H1 (cell line): ENCODE results near the gene MYO1D. TPM values are rescaled to one million over a fixed set of nuclear protein-coding genes. Genes with fewer than 3 reads are reported as not detected.

Experiments
- CTCF ChIA-PET: fragments of 300-600 bp; sonication (Branson Sonifier 250); formaldehyde crosslinking; loops from one replicate; lab custom pipeline; 2021; ENCODE audit not compliant: partially characterized antibody; lab: Charles Lee
- POLR2A ChIA-PET: fragments of 300-600 bp; sonication (Branson Sonifier 250); formaldehyde crosslinking; loops from one replicate; lab custom pipeline; 2021; ENCODE audit warnings: inconsistent platforms; ENCODE audit not compliant: partially characterized antibody; lab: Charles Lee
- DNase-seq, 2 experiments: peaks; one replicate each; pipeline versions ENCODE4 v3.0.0 to v3.0.0-alpha.2; 2010 to 2022; ENCODE audit warnings: low spot score in 2 of 2, low read depth in 1 of 2, mixed read lengths in 1 of 2
- FAIRE-seq: peaks from 2 replicates; lab custom pipeline; 2011; peaks lifted over from hg19 to GRCh38; lab: Jason Lieb, UNC
- H2AFZ ChIP-seq: 2 replicates; pipeline ENCODE4 v1.8.1; 2012; ENCODE audit warnings: low read length, inconsistent platforms
- H2AK5ac ChIP-seq: 2 replicates; pipeline ENCODE4 v1.6.1; 2013; ENCODE audit warnings: low read depth, low read length
- H2BK120ac ChIP-seq: replicated peaks from 2 replicates; pipeline ENCODE3; 2013; ENCODE audit warnings: low read depth, low read length, inconsistent platforms
- H2BK12ac ChIP-seq: 2 replicates; pipeline ENCODE4 v1.6.1; 2013; ENCODE audit warnings: low read depth, low read length
- H2BK15ac ChIP-seq: 2 replicates; pipeline ENCODE4 v1.6.1; 2013; ENCODE audit warnings: low read length
- H2BK20ac ChIP-seq: 2 replicates; pipeline ENCODE4 v1.6.1; 2013; ENCODE audit warnings: low read length
- H2BK5ac ChIP-seq: 2 replicates; pipeline ENCODE4 v1.6.1; 2013; ENCODE audit warnings: low read depth, low read length
- H3K14ac ChIP-seq: 2 replicates; pipeline ENCODE4 v1.6.1; 2013; ENCODE audit warnings: inconsistent platforms; ENCODE audit not compliant: insufficient read length
- H3K18ac ChIP-seq: 2 replicates; pipeline ENCODE4 v1.6.1; 2013; ENCODE audit warnings: low read length; ENCODE audit errors: extremely low read depth
- H3K23ac ChIP-seq: 2 replicates; pipeline ENCODE4 v1.6.1; 2013; ENCODE audit warnings: inconsistent platforms; ENCODE audit not compliant: insufficient read length
- H3K23me2 ChIP-seq: 2 replicates; pipeline ENCODE4 v1.6.1; 2013; ENCODE audit warnings: low read depth, low read length
- H3K27ac ChIP-seq: 2 replicates; pipeline ENCODE4 v1.6.1; 2011; ENCODE audit warnings: low read depth, low read length, inconsistent platforms
- H3K27me3 ChIP-seq, 4 experiments: replicated peaks in 1 of 4; 1 replicate in 1 of 4; 2 replicates in 3 of 4; pipeline versions ENCODE4 v1.6.1 to v1.8.1; 2011 to 2013; ENCODE audit warnings: low read length in 3 of 4, mild to moderate bottlenecking in 3 of 4, inconsistent platforms in 2 of 4, mixed read lengths in 2 of 4, moderate library complexity in 1 of 4; ENCODE audit not compliant: control insufficient read depth in 3 of 4, insufficient read depth in 3 of 4; ENCODE audit errors: extremely low read depth in 1 of 4
- H3K36me3 ChIP-seq, 4 experiments: 2 replicates each; pipeline versions ENCODE4 v1.6.1 to v1.8.1; 2011 to 2013; ENCODE audit warnings: mild to moderate bottlenecking in 4 of 4, low read length in 3 of 4, moderate library complexity in 2 of 4, control low read depth in 1 of 4, inconsistent platforms in 1 of 4; ENCODE audit not compliant: insufficient read depth in 4 of 4, control insufficient read depth in 2 of 4
- H3K4ac ChIP-seq: replicated peaks from 2 replicates; pipeline ENCODE3; 2013; ENCODE audit warnings: low read length, low read depth, mixed read lengths, inconsistent platforms; ENCODE audit not compliant: insufficient read length
- H3K4me1 ChIP-seq, 4 experiments: replicated peaks in 1 of 4; 1 replicate in 1 of 4; 2 replicates in 3 of 4; pipeline versions ENCODE4 v1.6.1 to v1.8.1; 2011 to 2013; ENCODE audit warnings: low read length in 3 of 4, inconsistent platforms in 2 of 4, mixed read lengths in 1 of 4; ENCODE audit not compliant: insufficient read depth in 4 of 4, control insufficient read depth in 3 of 4
- H3K4me2 ChIP-seq, 2 experiments: 2 replicates each; pipeline versions ENCODE4 v1.6.1 to v1.8.1; 2011 to 2013; ENCODE audit warnings: low read depth in 2 of 2, low read length in 2 of 2, control low read depth in 1 of 2, inconsistent platforms in 1 of 2, mild to moderate bottlenecking in 1 of 2; ENCODE audit not compliant: insufficient read depth in 1 of 2
- H3K4me3 ChIP-seq, 4 experiments: fragments of 200-600, 300-600 bp in 1 of 4; sonication (generic), shearing (Covaris generic), sonication (Bioruptor Twin) in 1 of 4; 2 replicates each; pipeline versions ENCODE4 v1.5.1 to v1.8.1; 2011 to 2016; ENCODE audit warnings: low read length in 4 of 4, low read depth in 3 of 4, control low read depth in 2 of 4, inconsistent platforms in 2 of 4, mild to moderate bottlenecking in 2 of 4, mixed read lengths in 1 of 4, moderate library complexity in 1 of 4; ENCODE audit not compliant: insufficient read depth in 2 of 4; ENCODE audit errors: extremely low read depth in 1 of 4
- H3K56ac ChIP-seq: replicated peaks from 2 replicates; pipeline ENCODE3; 2013; ENCODE audit warnings: low read depth, mild to moderate bottlenecking, mixed read lengths, low read length, inconsistent platforms; ENCODE audit not compliant: insufficient read length
- H3K79me1 ChIP-seq: 2 replicates; pipeline ENCODE4 v1.6.1; 2013; ENCODE audit warnings: low read depth, low read length, control low read depth
- H3K79me2 ChIP-seq, 2 experiments: 2 replicates each; pipeline versions ENCODE4 v1.6.1 to v1.8.1; 2012 to 2013; ENCODE audit warnings: low read length in 2 of 2, mild to moderate bottlenecking in 2 of 2, inconsistent platforms in 1 of 2; ENCODE audit not compliant: insufficient read depth in 2 of 2, control insufficient read depth in 1 of 2
- H3K9ac ChIP-seq, 4 experiments: replicated peaks in 1 of 4; 1 replicate in 1 of 4; 2 replicates in 3 of 4; pipeline versions ENCODE4 v1.6.1 to v1.8.1; 2011 to 2013; ENCODE audit warnings: low read depth in 3 of 4, low read length in 3 of 4, control low read depth in 2 of 4, mild to moderate bottlenecking in 2 of 4, moderate library complexity in 2 of 4, inconsistent platforms in 1 of 4; ENCODE audit errors: extremely low read depth in 1 of 4
- H3K9me3 ChIP-seq, 2 experiments: 2 replicates each; pipeline versions ENCODE4 v1.6.1 to v1.8.1; 2012 to 2013; ENCODE audit warnings: mild to moderate bottlenecking in 2 of 2, moderate library complexity in 2 of 2, control low read depth in 1 of 2, inconsistent platforms in 1 of 2, low read depth in 1 of 2, low read length in 1 of 2, mixed read lengths in 1 of 2; ENCODE audit not compliant: insufficient read depth in 2 of 2
- H4K20me1 ChIP-seq, 2 experiments: replicated peaks in 1 of 2; 2 replicates each; pipeline versions ENCODE3 to v1.8.1; 2011 to 2013; ENCODE audit warnings: inconsistent platforms in 2 of 2, low read length in 2 of 2, mild to moderate bottlenecking in 1 of 2; ENCODE audit not compliant: insufficient read depth in 2 of 2, control insufficient read depth in 1 of 2
- H4K5ac ChIP-seq: 2 replicates; pipeline ENCODE4 v1.6.1; 2013; ENCODE audit warnings: low read length, low read depth, mixed read lengths, inconsistent platforms; ENCODE audit not compliant: insufficient read length
- H4K8ac ChIP-seq: 2 replicates; pipeline ENCODE4 v1.8.0; 2013; ENCODE audit warnings: mild to moderate bottlenecking, moderate library complexity, low read length, inconsistent platforms; ENCODE audit not compliant: insufficient read depth; ENCODE audit errors: extremely low read depth
- H4K91ac ChIP-seq: replicated peaks from 2 replicates; pipeline ENCODE3; 2013; ENCODE audit warnings: low read length, mixed read lengths, inconsistent platforms; ENCODE audit not compliant: insufficient read length
- BRCA1 ChIP-seq: IDR thresholded peaks from 2 replicates; pipeline ENCODE4 v1.6.1; 2012; ENCODE audit warnings: low read depth, low read length, improper control_type of control experiment
- HDAC2 ChIP-seq, 2 experiments: fragments of 300-600 bp in 1 of 2; sonication (generic) in 1 of 2; IDR thresholded peaks; 2 replicates each; pipeline ENCODE4 v1.6.1; 2011 to 2012; ENCODE audit warnings: low read depth in 2 of 2, low read length in 2 of 2, mild to moderate bottlenecking in 2 of 2, moderate library complexity in 2 of 2, borderline replicate concordance in 1 of 2, inconsistent platforms in 1 of 2
- RAD21 ChIP-seq, 2 experiments: IDR thresholded peaks in 1 of 2; conservative IDR thresholded peaks in 1 of 2; 2 replicates each; pipeline ENCODE4 v1.6.1; 2011; ENCODE audit warnings: low read depth in 2 of 2, low read length in 2 of 2, improper control_type of control experiment in 1 of 2, inconsistent platforms in 1 of 2, mild to moderate bottlenecking in 1 of 2, moderate library complexity in 1 of 2
- TCF12 ChIP-seq: IDR thresholded peaks from 2 replicates; pipeline ENCODE4 v1.6.1; 2011; ENCODE audit warnings: low read depth, mild to moderate bottlenecking, low read length
- WGBS, 2 experiments: shearing (Covaris generic) in 1 of 2; methylation state at CpG; one replicate each; pipeline versions ENCODE4 v1.1.6 to v1.1.7; 2013 to 2015; ENCODE audit warnings: low lambda C conversion rate in 2 of 2, mixed read lengths in 2 of 2, inconsistent platforms in 1 of 2, low coverage in 1 of 2, missing lambda C conversion rate in 1 of 2; ENCODE audit not compliant: insufficient replicate concordance in 2 of 2, insufficient coverage in 1 of 2, insufficient read length in 1 of 2; ENCODE audit errors: extremely low coverage in 1 of 2, missing lambda C conversion rate in 1 of 2; 5-methylcytosine and 5-hydroxymethylcytosine counted together
- polyA plus RNA-seq, 7 experiments: library from polyadenylated mRNA; depleted of rRNA in 3 of 7; stranded (reverse) in 5 of 7; unstranded in 2 of 7; fragments of >200 nt in 5 of 7; fragments of 200-250 nt in 2 of 7; gene quantifications; 1 replicate in 5 of 7; 2 replicates in 1 of 7; 4 replicates in 1 of 7; pipeline versions ENCODE4 v1.2.1 to v1.2.3, GENCODE V29; 2011 to 2013; ENCODE audit warnings: missing spikeins in 2 of 7, mixed read lengths in 2 of 7
- total RNA-seq: library from RNA; stranded (reverse); fragmentation: NEBNext Ultra II Directional; extraction: Animal tissue kit (Norgen Biotek cat#: 25700); gene quantifications from 2 replicates; pipeline ENCODE4 v1.2.1, GENCODE V29; 2021

Gene MYO1D
- total and polyA plus RNA-seq, 2 of the 8 experiments (the other 6 are each of a cell fraction or from before 2014, with no cell fraction given): 6.5 to 25.4 TPM

- H2BK15ac ChIP-seq: no peak overlapping the region
- H4K8ac ChIP-seq: no peak overlapping the region
- no peak overlapping the region for H3K14ac ChIP-seq
- H3K36me3 ChIP-seq: no peaks in the 10 kb centered on the region; a peak in 2 of 8 replicates
- H3K4ac ChIP-seq: no peak overlapping the region
- no peak overlapping the region for H4K5ac ChIP-seq
- ChIA-PET POLR2A (no interaction called here), CTCF (interaction anchor here (1.2 kb wide), 1 partner anchor 146 kb away, joined by 3 read pairs; no protein-coding TSS in a partner anchor)
- no peaks in the 10 kb centered on the region for H3K4me1 ChIP-seq
- H2BK5ac ChIP-seq: no peak overlapping the region
- no peak overlapping the region for H3K4me2 ChIP-seq
- no peak overlapping the region for H2BK12ac ChIP-seq
- no peak overlapping the region for H3K56ac ChIP-seq
- H2AK5ac ChIP-seq: no peak overlapping the region
- TF ChIP-seq HDAC2 (IDR thresholded peaks at IDR 0.05; ENCODE audit: borderline replicate concordance in 1 of 2, low read depth in 2 of 2, low read length in 2 of 2) (no peak), RAD21 (IDR thresholded peaks at IDR 0.05 in 1 of 2, conservative IDR thresholded peaks at IDR 0.05 in 1 of 2; ENCODE audit: low read depth in 2 of 2, low read length in 2 of 2) (no peak), TCF12 (no peak), BRCA1 (no peak)
- no peaks in the 10 kb centered on the region; the same call in 1 of the 2 replicates for H3K23me2 ChIP-seq
- no peaks in the 10 kb centered on the region for H3K79me1 ChIP-seq
- H4K20me1 ChIP-seq: no peaks in the 10 kb centered on the region
- no peak overlapping the region for H3K18ac ChIP-seq
- 88 to 100% methylated on average over 2 to 5 of the region's 5 CpGs for WGBS, 2 experiments
- no peaks in the 10 kb centered on the region for H3K27me3 ChIP-seq
- no peak overlapping the region for H2AFZ ChIP-seq
- no peak overlapping the region for H3K27ac ChIP-seq
- H3K9ac ChIP-seq: no peak overlapping the region
- no peaks in the 10 kb centered on the region; a peak in 1 of 4 replicates for H3K9me3 ChIP-seq
- no peaks in the 10 kb centered on the region for H3K79me2 ChIP-seq
- H3K4me3 ChIP-seq: no peak overlapping the region
- no peak overlapping the region for H4K91ac ChIP-seq
- H3K23ac ChIP-seq: no peak overlapping the region
- no peak overlapping the region for H2BK20ac ChIP-seq
- DNase-seq (no peak), FAIRE-seq (no peak)
- H2BK120ac ChIP-seq: no peak overlapping the region
Measured at GRCh38 chr17:32763855-32764439, 113.0 kb downstream of the MYO1D start.
